Measurements from ENCODE around the gene DCUN1D2.

Gene DCUN1D2

DNA sequence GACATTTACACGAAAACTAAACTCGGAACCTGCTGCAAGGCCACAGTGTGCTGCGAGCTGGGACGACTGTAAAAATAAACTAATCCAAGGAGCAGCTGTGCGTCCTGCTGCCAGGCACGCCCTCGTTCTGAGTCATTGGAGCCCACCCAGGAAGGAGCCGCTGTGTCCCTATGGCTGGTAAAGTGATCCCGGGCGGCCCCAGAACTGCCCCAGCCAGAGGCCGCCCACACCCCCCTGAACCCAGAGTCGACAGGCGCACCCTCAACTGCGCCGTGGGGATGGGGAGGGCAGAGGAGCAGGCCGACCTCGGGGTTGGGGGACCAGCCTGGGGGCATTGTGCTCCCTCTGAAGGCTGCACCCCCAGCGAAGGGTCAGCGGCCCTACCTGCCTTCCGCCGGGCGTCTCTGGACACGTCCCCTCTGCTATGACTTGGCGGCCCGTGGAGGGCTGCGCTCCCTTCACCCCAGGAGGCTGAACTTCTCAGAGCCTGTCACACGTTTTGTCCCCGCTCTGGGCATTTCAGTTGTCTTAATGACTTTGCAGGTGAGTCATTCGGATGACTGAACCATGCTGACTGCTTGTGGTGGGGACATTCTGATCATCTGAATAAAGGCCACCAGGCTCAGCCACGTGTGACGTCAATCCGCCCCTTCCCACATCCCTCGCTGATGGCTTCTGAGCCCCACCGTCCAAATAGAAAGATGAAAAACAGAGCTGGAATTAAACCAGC lies 79.9 kb downstream of the DCUN1D2 start:
- H3K27ac ChIP-seq, result peak overlapping the region; percentile 89 to 96
- peak overlapping the region; percentile 35 to 45 for H3K4me3 ChIP-seq
- peak; percentile 61 to 92 for DNase-seq

DNA sequence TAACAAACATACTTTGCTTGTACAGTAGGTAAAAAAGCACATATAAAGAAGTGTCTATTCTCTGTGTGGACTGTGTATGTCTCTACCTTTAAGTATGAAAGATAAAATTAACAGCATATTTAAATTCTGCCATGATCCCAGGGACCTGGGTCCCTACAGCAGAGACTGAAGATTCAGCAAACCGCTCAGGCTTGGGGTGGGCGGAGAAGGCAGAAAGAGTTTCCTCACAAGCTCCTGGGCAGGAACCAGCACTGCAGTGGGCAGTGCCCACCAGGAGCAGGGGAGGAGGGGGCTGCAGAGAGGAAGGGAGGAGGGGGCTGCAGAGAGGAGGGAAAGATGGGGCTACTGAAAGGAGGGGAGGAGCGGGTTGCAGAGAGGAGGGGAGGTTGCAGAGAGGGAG lies 81.9 kb downstream of the DCUN1D2 start:
- H3K27ac ChIP-seq, result peak overlapping the region; percentile 89 to 96
- no peaks in the 10 kb centered on the region for H3K27me3 ChIP-seq
- intact Hi-C loops (cut with DNase I; ENCODE audit: low total_unique reads), result no loop called here
- TF ChIP-seq, protein P1, sequence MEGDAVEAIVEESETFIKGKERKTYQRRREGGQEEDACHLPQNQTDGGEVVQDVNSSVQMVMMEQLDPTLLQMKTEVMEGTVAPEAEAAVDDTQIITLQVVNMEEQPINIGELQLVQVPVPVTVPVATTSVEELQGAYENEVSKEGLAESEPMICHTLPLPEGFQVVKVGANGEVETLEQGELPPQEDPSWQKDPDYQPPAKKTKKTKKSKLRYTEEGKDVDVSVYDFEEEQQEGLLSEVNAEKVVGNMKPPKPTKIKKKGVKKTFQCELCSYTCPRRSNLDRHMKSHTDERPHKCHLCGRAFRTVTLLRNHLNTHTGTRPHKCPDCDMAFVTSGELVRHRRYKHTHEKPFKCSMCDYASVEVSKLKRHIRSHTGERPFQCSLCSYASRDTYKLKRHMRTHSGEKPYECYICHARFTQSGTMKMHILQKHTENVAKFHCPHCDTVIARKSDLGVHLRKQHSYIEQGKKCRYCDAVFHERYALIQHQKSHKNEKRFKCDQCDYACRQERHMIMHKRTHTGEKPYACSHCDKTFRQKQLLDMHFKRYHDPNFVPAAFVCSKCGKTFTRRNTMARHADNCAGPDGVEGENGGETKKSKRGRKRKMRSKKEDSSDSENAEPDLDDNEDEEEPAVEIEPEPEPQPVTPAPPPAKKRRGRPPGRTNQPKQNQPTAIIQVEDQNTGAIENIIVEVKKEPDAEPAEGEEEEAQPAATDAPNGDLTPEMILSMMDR (IDR thresholded peaks at IDR 0.05), result no peak
- H3K9me3 ChIP-seq, result no peaks in the 10 kb centered on the region
- DNase-seq, result peak in 1 of 2 donors; percentile 40
- peaks cover 0 to 57% (median 34%) of the 10 kb centered on the region in 4 donors for H3K4me1 ChIP-seq
- no peak overlapping the region for H3K4me3 ChIP-seq
- H3K36me3 ChIP-seq, result peaks cover 12 to 32% (median 21%) of the 10 kb centered on the region in 3 donors

More for the DNA sequence above, 79.9 kb downstream of the DCUN1D2 start:
- Histone ChIP-seq H3K9me3 (no peaks in the 10 kb centered on the region), H3K4me1 (peaks cover 0 to 77% (median 48%) of the 10 kb centered on the region in 4 donors), H3K27me3 (no peaks in the 10 kb centered on the region), H3K36me3 (peaks cover 12 to 22% (median 17%) of the 10 kb centered on the region in 3 donors)
- TF ChIP-seq, protein P1 (IDR thresholded peaks at IDR 0.05), result no peak
- intact Hi-C loops (cut with DNase I; ENCODE audit: low total_unique reads), result no loop called here

DNA sequence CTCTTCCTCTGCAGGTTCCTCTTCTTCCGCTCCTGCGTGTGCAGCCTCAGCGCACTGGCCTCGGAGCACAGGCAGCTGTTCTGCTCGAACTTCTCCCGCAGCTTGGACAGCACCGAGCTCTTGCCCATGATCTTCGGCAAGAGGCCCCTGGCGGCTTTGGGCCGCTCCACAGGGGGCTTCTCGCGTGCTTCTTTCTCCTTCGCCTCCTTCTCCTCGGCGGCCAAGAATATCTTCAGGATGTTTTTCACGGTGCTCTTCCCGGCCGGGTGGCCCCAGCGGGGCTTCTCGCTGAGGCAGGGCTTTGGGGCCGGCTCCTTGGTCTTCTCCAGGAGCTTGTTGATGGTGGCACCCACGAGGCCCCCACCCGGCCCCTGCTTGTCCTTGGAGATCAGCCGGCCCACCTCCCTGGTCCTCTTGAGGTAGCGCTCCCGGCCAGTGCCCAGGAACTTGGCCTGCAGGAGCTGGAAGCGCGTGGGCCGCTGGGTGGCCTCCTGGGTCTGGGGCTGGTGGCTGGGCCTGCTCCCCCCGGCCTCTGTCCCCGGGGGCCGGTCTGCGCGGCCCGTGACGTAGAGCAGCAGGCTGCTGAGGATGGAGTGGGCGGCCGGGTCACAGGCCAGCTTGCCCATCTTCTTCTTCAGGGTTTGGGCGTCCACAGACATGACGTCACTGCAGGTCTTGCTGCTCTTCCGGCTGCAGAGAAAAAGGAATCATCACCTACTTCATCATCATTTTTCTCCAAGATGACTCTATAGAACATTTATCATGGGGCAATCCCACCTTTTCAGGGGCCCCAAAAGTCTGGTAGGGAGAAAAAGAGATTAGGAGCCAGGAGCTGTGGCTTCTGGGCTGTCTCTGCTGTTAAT lies 82.7 kb downstream of the DCUN1D2 start:
- Histone ChIP-seq H3K4me1 (peaks cover 0 to 51% (median 28%) of the 10 kb centered on the region in 4 donors), H3K27ac (peak overlapping the region; percentile 21), H3K4me3 (no peak overlapping the region), H3K9me3 (no peaks in the 10 kb centered on the region), H3K27me3 (no peaks in the 10 kb centered on the region), H3K36me3 (peaks cover 12 to 32% (median 21%) of the 10 kb centered on the region in 3 donors)
- peak in 1 of 2 donors; percentile 64 for DNase-seq
- TF ChIP-seq, protein P1 (IDR thresholded peaks at IDR 0.05), result no peak
- intact Hi-C loops (cut with DNase I; ENCODE audit: low total_unique reads), result no loop called here

DNA sequence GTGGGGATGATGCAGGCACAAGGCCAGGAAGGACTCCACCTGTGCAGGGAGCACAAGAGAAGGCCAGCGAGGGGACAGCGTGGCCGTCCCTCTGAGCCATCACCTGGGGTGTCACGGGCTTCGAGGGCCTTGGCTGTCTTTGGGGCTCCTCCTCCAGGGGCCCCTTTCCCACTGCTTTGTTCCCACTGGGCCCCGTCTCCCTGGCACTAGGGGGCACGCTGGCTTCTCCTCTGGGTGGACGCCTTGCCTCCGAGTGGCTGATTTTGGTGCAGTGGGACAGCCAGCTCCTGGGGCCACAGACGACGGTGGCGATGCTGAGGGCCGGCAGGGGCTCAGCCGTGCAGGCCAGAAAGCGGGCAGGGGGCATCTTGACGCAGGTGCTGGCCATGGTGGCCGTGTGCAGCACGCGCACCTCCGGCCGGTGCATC lies 83.4 kb downstream of the DCUN1D2 start:
- no peaks in the 10 kb centered on the region for H3K9me3 ChIP-seq
- TF ChIP-seq, protein P1 (IDR thresholded peaks at IDR 0.05), result no peak
- H3K27me3 ChIP-seq, result no peaks in the 10 kb centered on the region
- H3K27ac ChIP-seq, result no peak overlapping the region
- no peak for DNase-seq
- peaks cover 0 to 45% (median 26%) of the 10 kb centered on the region in 4 donors for H3K4me1 ChIP-seq
- no peak overlapping the region for H3K4me3 ChIP-seq
- H3K36me3 ChIP-seq, result peaks cover 12 to 32% (median 21%) of the 10 kb centered on the region in 3 donors
- intact Hi-C loops (cut with DNase I; ENCODE audit: low total_unique reads), result no loop called here

DNA sequence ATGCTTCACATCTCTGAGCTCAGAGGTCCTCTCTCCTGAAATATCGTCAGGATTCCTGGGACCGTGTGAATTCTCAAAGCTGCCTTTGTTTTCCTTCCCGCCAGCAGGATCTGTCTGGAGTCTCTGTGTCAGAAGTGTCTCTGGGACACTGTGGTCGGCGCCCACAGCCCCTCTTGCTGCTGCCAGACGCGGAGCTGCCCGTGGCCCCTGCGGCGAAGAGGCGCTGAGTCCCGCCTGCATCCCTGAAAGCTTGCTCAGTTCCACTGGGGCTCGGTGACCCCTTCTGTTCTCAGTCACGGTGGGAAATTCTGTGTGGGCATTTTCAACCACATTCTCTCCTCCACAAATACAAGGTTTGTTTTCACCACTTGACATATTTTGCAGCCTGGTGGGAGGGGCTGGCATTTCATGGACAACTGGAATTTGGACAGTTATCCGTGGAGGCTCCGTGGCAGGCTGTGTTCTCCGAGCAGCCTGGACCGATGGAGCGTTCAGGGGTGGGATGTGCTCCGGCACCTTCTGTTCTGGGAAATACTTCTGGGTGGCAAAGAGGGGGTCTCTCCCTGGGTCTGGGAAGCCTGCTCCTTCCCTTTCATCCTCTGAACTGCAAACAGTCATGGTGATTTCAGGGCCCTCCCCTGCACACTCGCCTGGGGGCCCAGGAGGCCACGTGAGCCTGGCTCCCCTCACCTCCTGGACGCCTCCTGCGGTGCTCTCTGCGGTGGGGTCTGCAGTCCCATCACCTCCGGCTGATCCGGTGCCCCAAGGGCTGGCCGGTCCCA lies 84.0 kb downstream of the DCUN1D2 start:
- no peaks in the 10 kb centered on the region for H3K9me3 ChIP-seq
- peak in 1 of 2 donors; percentile 63 for DNase-seq
- no peak overlapping the region for H3K4me3 ChIP-seq
- H3K4me1 ChIP-seq, result peaks cover 0 to 41% (median 23%) of the 10 kb centered on the region in 4 donors
- no peak overlapping the region for H3K27ac ChIP-seq
- TF ChIP-seq, protein P1 (IDR thresholded peaks at IDR 0.05), result no peak
- peaks cover 12 to 32% (median 21%) of the 10 kb centered on the region in 3 donors for H3K36me3 ChIP-seq
- H3K27me3 ChIP-seq, result no peaks in the 10 kb centered on the region
- intact Hi-C loops (cut with DNase I; ENCODE audit: low total_unique reads), result no loop called here

Data from tibial artery (tissue), 4 donors.